GM18502 (cell line): ENCODE measurements around the gene CYP4F8.
"Not testable (repeated sequence)": the region's sequence is repeated elsewhere in the genome, so short reads cannot be mapped to it uniquely, and the experiment has no call there.

Experiments
- ATAC-seq: cut with Tn5 transposase; IDR thresholded peaks from one replicate; pipeline ENCODE4 v1.9.1; 2021; ENCODE audit warnings: mild to moderate bottlenecking; ENCODE audit not compliant: unreplicated experiment, poor library complexity

CYP4F8 gene

DNA sequence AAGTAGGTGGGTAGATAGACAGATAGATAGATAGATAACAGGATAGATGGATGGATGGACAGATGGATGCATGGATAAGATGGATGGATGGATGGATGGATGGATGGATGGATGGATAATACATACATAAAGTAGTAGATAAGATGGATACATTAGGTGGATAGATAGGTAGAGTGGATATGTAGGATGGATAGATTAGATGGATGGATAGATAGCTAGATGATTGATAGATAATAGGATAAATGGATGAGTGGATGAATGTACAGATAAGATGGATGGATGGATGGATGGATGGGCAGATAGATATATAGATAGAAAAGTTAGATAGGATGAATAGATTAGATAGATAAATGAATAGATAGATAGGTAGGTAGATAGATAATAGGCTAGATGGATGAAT is 27.8 kb downstream of the CYP4F8 start:
- no peak for ATAC-seq

DNA sequence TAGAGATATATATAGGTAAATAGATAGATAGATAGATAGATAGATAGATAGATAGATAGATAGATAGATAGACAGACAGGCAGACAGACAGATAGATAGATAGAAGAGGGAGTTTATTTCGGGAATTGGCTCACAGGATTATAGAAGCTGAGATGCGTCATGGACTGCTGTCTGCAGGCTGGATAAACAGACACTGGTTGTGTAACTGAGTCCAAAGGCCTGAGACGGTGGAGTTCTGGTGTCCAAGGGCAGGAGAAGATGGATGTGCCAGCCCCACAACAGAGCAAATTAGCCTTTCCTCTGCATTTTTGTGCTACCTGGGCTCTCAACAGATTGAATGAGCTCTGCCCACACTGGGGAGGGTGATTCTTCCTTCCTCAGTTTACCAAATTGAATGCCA is 28.4 kb downstream of the CYP4F8 start:
- no peak for ATAC-seq

DNA sequence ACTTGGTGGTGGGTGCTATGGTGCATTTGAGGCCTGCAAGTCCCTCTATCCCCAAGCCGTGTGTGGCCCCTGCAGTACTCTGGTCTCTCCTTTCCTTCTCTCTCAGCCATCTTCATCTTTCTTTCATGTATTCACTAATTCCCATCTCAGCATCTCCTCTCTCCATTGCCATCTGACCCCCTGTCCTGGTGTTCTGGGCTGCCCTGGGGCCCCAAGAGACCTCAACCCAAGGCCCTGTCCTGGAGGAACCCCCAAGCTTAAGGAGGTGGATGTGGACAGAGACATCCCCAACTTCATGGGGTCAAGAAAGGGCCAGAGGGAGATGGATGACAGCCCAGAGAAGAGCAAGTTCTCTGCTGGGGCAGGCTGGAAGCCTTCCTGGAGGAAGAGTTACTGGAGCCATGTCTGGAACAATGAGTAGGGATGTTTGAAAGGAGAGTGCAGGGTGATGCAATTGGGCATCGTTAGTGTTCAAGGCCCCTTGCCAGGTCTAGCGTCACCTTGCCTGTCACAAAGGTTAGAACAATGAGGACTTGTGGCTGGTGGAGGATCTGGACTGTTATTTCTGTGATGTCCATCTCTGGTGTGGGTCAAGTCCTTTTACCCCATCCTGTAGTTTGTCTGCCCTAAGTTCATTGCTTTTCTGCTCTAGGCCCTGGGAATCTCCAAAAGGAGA is 29.2 kb downstream of the CYP4F8 start:
- no peak for ATAC-seq

DNA sequence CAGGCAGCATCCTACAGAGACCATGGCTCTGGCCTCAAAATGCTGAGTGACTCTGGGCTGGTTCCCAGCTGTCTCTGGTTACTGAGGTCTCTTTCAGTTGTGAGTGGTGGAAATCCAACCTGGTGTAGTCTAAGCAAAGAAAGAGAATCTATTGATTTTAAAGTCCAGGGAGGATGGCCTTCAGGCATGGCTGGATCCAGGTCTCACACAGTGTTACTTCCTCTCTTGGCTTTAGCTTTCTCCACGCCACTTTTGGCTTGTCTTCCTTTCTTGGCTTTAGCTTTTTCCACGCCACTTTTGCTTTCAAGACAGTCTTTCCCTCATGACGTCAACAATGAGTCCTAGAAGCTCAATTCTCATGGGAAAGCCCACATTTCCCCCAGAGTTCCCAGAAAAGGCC is 29.8 kb downstream of the CYP4F8 start:
- no peak for ATAC-seq

DNA sequence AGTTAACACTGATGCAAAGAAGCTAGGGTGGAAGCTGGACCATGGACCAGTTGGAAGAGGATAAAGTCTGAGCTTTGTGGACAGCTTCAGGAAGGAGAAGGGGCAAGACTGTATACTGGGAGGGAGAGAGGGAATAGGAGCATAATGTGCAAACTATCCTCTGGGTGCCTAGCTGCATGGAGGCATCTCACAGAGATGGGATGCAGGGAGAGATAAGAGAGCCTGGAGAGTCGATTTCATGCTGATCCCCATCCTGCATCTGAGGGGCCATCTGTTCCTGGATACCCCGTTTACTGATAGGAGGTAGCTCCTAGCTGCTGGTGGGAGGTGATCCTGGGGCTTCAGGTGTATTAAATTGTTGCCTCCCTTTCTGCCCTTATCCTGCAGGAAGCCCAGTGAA is 34.5 kb downstream of the CYP4F8 start:
- no peak for ATAC-seq

DNA sequence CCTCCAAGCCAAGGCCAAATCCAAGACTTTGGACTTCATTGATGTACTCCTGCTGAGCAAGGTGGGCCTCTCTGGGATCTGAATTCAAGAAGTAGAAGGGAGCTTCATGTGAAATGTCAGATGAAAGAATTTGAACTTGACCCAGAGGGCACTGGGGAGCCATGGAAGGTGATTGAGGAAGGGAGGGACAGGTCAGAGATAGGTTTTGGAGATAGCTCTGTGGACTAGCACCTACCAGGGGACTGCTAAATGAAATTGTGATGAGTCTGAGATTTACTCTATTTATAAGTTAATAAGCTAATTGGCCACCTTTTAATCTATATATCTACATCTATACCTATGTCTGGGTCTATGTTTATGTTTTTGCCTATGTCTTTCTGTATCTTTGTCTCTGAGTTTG is 35.1 kb downstream of the CYP4F8 start:
- ATAC-seq, result not testable (repeated sequence)

DNA sequence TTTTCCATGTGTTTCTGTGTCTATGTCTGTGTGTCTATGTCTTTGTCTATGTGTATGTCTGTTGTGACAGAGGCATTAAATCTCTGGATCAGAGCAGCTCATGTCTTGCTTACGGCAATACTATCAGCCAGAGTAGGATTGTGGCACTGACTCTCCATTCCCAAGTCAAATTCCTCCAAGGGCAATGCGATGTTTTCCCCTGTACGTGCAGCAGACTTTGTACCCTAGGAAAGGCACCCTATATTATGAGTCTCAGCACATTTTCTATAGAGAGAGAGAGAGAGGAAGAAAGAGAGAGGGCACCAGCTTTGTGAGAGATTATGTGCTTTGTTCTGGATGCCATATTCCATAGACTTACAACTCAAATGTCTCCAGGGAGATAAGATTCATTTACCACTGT is 36.8 kb downstream of the CYP4F8 start:
- no peak for ATAC-seq

DNA sequence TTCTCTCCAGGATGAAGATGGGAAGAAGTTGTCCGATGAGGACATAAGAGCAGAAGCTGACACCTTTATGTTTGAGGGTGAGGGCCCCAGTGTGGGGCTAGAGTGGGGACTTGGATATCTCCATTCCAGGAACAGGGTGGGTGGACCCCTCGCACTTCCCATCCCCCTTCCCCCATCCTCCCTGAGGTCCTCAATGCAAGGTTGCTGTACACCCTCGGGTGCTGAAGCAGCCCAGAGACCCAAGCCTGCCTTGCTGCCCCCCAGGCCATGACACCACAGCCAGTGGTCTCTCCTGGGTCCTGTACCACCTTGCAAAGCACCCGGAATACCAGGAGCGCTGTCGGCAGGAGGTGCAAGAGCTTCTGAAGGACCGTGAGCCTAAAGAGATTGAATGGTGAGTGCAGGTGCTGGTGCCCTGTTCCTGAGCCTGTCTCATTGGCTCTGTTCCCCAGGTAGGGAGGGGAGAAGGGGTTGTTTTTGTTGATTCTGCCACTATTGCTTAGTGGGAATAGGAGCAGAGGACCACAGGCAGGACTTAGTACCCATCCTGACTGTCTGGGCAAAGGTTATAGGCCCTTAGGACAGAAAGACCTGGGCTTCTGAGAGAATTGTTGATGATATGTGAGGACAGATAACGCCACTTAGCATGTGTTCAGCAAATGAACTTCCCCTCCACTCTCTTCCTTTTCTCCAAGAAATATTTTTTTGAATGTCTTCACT is 37.7 kb downstream of the CYP4F8 start:
- ATAC-seq, result no peak

DNA sequence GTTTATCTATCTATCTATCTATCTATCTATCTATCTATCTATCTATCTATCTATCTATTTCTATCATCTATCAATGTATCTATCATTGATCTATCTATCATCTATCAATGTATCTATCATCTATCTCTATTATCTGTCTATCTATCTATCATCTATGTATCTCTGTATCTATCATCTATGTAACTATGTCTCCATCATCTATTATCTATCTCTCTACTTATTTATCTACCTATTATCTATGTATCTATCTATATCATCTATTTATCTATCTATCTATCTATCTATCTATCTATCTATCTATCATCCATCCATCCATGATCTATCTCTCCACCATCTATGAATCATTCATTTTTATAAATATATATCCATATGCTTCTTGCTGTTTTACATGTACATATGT is 41.4 kb downstream of the CYP4F8 start:
- no peak for ATAC-seq

DNA sequence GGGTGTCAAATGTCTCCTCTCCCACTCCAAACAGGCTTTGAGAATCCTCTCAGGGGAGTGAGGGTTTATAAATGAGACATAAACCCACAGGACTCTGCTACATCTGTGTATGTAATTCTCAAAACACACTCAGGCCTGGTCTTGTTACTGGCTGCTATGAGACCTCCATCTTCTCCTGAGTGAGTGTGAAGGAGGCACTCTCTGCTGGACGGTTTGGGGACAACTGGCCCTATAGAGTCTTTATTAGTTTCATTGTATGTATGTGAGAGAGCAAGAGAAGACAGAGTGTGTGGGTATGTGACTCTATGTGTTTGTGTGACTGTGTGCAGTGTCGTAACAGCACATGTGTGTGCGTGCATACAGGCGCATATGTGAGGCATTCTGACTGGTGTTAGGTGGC is 48.2 kb downstream of the CYP4F8 start:
- ATAC-seq, result no peak

DNA sequence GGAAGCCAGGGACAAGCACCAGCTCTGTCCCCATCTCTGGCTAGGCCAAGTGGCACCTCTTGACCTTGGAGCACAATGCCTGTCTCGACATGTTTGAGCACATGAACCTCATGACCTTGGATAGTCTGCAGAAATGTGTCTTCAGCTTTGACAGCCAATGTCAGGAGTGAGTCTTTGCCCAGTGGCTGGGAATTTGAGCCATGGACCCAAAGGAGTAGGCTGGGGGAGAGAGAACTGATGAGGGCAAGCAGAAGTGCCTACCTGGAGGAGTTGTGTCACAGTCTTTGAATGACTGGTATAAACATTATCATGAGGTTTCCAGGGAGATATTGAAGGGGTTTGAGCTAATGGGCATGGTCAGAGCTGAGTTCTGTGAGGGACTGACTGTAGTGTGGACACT is 51.2 kb downstream of the CYP4F8 start:
- ATAC-seq, result no peak

DNA sequence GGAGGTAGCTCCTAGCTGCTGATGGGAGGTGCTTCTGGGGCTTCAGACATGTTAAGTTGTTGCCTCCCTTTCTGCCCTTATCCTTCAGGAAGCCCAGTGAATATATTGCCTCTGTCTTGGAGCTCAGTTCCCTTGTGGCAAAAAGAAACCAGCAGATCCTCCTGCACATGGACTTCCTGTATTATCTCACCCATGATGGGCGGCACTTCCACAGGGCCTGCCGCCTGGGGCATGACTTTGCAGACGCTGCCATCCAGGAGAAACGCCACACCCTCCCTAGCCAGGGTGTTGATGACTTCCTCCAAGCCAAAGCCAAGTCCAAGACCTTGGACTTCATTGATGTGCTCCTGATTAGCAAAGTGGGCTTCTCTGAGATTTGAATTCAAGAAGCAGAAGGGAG is 51.9 kb downstream of the CYP4F8 start:
- no peak for ATAC-seq

DNA sequence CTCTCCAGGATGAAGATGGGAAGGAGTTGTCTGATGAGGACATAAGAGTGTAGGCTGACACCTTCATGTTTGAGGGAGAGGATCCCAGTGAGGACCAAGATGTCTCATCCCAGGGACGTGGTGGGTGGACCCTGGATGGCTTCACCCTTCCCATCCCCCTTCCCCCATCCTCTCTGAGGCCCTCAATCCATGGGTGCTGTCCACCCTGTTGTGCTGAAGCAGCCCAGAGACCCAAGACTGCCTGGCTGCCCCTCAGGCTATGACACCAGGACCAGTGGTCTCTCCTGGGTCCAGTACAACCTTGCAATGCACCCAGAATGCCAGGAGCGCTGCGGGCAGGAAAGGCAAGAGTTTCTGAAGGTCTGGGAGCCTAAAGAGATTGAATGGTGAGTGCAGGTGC is 54.4 kb downstream of the CYP4F8 start:
- ATAC-seq, result no peak

DNA sequence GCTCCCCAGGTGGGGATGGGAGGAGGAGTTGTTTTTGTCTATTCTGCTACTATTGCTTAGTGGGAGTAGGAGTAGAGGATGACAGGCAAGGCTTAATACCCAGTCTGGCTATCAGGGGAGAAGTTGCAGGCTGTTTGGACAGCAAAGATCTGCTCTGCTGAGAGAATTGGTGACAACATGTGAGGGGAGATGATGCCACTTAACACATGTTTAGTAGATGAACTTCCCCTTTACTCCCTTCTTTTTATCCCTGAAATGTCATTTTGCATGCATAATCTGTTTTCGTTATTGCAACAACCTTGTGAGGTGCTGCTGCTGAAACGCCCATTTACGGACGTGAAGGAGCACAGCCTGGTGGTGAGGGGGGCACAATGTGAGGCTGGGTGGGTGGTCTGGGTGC is 54.9 kb downstream of the CYP4F8 start:
- no peak for ATAC-seq

DNA sequence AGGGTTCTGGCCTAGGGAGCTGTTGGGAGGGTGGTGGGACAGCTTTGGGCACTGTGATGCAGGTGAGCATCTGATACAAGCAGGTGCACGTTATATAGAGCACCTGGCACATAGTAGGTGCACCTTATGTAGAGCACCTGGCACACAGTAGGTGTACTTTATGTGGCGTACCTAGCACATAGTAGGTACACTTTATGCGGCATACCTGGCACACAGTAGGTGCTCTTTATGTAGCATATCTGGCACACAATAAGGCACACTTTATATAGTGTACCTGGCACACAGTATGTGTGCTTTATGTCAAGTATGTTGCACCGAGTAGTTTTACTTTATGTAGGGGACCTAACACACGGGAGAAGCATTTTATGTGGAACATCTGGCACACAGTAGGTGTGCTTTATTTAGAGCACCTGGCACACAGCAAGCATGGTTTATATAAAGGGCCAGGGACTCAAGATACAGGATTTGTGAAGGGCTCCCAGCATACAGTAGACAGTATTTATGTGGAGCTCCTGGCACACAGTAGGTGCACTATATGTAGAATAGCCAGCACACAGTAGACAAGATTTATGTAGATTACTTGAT is 56.3 kb downstream of the CYP4F8 start:
- ATAC-seq, result no peak

DNA sequence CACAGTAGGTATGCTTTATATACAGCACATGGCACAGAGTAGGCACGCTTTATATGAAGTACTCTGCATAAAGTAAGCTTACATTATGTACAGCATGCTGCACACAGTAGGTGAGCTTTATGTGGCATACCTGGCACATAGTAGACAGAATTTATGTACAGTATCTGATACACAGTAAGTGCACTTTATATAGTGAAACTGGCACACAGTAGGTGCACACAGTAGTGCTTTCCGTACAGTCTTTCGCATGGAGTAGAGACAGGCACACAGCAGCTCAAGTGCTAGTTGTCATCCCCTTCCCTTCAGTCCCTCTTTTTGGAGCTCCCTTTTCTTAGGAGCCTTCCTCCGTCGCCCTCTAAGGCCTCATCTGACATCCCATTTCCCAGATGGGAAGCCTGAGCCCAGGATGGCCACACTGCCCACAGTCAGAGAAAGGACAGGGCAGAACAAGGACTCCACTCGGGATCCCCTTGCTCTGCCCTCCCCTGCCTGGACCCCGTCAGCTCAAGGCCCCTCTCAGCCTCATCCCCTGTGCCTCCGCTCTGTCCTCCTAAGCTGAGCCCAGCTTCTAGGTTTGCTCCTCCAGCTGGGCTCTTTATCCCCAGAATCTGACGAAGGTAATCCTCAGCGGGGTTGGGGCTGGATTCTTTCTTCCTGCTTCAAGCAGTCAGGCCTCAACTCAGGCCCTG is 57.0 kb downstream of the CYP4F8 start:
- no peak for ATAC-seq

DNA sequence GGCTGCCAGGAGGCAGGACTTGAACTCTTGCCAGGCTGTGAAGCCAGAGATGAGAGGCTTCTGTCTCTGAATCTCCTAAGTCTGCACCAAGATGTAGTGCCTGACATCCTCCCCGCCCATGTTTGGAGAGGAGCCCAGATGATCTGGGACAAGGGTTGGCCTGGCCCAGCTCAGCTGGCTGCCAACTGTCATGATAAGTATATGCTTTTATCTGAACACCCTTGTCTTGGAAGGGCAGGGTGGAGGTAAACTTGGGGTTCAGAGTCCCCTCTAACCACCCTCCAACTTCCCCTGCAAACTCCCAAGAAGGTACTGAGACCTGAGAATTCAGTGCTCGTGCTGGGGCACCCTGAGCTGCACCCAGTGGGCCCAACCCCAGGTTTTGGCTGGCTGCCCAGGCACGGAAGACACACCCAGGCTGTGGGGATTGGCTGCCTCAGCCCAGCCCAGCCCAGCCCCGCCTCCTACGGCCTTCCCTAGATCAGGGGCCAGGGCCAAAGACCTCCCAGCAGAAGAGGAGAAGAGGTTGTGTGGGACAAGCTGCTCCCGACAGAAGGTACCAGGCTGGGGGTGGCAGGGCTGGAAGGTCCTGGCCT is 57.7 kb downstream of the CYP4F8 start, which contains the start of gene CYP4F12:
Gene CYP4F12 (plus strand): TSS at position 508 of the 596 bp plus-strand sequence. CDS start 443 bp downstream, outside the sequence.
- ATAC-seq, result no peak

DNA sequence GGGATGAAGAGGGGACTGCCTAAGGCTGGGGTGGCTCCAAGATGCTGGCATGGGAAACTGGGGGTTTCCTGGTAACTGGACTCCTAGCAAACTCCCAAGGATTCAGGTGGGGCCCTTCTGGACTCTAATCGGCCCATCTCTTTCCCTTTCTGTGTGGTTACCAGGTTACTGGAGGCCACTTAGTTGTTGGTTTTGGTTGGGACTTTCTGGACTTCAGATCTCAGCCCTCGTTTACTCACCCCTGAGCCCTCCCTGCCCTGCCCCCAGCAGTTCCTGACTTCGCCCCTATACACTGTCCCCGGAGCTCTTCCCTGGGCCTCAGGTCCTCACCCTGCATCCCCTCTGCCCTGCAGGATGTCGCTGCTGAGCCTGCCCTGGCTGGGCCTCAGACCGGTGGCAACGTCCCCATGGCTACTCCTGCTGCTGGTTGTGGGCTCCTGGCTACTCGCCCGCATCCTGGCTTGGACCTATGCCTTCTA is 58.2 kb downstream of the CYP4F8 start:
- no peak for ATAC-seq

DNA sequence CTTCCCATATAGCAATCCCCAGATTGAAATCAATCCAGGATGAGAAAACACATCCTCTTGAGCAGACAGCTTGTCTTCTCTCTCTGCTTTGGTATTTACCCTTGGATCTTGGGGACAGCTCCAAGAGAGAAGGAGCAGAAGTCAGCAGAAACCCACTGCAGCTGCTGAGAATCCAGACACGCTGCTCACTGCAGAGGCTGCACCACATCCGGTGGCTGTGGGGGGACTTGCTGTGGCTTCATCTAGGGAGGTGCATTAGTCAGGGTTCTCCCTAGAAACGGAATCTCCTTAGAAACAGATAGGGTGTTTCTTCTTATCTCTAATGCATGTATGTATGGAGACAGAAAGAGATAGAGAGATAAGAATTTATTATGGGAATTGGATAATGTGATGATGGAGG is 60.5 kb downstream of the CYP4F8 start:
- no peak for ATAC-seq

DNA sequence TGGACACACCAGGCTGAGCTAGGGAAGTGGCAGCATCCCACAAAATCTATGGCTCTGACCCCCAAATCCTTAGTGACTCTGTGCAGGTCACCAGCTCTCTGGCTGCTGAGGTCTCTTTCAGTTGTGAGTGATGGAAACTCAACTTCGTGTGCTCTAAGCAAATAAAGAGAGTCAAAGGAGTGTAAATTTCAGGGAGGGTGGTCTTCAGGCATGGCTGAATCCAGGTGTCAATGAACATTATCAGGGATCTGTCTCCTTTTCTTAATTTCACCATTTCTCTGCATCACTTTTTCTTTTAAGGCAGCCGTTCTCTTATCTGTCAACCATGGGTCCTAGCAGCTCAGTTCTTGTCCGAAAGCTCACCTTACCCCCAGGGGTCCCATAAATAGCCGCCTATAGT is 64.1 kb downstream of the CYP4F8 start:
- ATAC-seq, result no peak

DNA sequence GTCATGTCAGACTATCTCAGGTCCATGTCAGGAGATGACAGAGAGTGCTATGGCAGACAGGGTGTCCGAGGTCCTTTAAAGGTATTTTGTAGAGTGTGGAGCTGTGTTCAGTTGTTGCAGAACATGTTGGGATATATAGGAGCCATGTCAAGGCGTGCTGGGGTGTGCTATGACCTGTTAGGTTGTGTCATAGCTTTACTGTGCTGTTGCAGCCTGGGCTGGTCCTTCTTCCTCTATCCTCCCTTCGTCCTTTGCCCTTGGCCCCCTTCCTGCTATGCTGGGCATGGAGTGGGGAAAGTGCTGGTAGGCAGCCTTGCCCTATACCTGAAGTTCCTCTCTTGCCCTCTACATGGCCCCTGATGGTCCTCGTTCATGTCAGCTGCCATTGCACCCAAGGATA is 64.8 kb downstream of the CYP4F8 start:
- ATAC-seq, result not testable (repeated sequence)
